Stimulated activated CD4-positive, alpha-beta T cell treated with anti-CD3 and anti-CD28 coated beads, Interleukin-4, amount 100 ng/mL, for 24 hours (primary cell): ENCODE results near the gene MAGEF1.

Source experiments
- DNase-seq: peaks from one replicate; pipeline ENCODE4 v3.0.0-alpha.2; 2020

MAGEF1 gene

DNA sequence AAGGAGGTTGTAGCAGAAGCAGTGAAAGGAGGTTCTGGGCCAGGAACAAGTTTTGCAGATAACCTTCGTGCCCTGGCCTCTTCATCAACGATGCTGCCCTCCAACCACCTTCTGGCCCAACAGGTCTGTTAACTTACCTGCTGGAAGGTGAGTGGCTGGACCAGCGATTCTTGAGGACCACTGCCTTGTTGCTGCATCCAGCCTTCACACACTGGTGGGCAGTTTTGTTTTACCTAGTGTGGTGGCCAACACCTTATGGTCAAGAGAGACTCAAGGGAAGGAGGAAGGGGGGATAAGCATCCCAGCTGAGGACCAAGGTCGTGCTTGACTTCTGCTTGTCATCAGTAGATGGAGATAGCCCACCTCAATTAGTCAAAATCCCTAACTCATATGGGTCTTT lies 7.8 kb upstream of the MAGEF1 start:
- DNase-seq: no peak

DNA sequence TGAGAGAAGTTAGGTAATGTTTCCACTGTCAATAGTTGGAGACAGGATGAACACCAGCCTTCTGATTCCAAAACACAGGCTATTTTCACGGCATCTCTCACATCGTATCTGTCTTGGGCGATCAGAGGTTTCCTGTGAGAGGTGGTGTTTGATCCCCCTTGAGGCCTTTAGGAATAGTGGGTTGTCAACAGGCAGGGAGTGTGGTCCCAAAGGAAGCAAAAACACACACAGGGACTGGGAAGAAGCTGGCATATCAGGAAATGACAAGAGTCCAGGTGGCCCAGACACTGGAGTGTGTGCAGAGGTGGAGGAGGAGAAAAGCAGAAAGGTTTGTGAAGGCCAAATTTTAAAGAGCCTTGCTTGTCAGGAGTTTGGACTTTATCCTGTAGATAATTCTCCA lies 6.6 kb upstream of the MAGEF1 start:
- no peak for DNase-seq

DNA sequence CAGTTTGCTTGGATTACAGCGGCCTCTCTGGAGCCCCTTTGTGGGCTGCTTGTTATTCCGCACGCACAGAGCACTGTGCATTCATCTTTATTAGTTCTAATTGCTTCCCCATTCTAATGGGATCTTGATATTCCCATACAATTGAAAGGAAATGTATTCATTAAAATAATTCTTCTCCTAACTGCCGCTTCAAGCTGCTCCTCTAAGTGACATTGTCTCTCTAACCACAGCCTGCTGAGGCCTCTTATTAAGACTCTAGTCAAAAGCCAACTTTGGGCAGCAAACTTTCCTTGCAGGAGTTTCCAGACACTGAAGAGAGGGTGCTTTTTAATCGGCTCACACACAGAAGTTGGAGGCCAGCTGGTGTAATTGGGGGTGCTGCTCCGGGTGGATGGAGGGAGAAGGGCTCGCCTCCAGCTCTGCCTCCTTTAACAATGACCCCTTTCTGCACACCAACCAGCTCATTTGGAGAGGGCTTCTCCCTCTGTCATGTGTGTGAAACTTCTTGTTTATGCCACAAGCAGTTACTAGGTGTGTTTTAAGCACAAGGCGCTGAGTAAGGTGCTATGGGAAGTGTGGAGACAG lies 5.6 kb upstream of the MAGEF1 start:
- DNase-seq: no peak

DNA sequence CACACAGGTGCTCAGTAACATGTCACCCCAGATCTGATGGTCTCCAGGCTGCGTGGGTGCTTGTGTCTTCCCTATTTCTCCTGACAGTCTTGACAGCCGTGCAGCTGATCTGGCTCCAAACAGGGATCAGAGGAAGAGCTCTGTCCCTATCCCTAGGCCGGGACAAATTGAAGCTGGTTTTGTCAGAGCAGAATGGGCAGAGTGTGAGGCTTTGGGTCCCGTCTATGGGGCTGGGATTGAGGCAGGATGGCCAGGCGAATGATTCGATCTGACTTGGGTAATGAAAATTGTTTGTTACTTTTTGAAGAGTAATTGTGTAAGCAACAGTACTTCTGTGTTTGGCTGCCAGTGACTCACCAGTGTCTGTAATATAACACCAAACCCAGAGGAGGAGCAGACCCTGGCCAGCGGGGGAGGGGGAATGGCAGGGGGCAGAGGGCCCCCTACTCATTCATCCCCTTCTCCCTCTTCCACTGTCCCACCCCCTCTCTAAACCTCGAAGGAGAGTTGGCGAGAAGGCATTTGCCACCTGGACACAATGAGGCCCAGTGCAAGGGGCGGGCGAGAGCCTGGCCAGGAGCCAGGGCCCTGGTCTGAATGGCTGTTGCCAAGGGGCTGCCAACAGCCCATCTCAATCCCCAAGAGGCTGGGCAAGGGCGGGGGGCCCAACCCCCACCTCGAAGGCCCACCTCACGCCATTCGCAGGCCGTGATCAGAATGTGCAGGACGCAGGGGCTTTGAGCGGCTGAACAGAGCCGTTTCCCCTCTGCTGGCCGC lies 4.9 kb upstream of the MAGEF1 start:
- no peak for DNase-seq

DNA sequence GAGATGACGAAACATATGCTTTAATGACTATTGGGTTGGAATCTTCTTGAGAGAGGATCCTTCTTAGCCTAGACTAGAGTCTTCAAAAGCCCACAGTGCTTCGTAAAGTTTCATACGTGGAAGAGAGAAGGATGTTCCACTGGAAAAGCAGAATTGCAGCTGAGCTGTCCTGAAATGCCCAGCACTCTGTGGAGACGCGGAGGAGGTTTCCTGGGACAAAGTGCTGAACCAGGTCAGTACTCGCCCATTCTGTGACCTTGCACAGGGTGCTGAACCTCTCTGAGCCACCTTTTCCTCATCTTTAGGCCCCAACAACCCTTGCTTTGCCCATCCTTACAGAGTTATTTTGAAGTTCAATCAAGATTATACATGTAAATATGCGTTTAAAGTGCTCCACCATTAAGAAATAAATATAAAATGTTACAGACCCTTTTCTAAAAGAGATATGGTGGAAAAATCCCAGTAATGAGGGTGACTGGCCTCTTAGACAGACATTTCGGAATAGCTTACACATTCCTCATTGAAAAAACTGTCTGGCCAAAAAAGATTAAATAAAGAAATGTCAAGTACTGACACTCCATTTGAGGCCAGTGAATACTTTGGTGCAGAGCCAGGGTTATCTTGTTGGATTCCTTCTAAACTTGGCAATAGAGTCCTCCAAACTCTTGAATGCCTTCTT lies 4.2 kb upstream of the MAGEF1 start:
- no peak for DNase-seq

DNA sequence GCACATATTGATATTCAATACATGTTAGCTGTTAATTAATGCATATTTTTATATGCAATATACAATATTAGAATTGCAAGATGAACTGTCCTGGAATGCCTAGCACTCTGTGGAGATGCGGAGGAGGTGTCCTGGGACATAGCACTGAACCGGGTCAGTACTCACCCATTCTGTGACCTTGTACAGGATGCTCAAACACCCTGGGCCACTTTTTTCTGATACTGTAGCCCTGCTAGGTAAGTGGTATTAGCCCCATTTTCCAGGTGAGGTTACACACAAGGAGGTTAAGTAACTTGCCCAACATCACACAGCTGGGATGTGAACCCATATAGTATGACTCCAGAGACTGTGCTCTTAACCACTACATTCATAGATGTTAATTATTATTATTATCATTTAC lies 1.7 kb upstream of the MAGEF1 start:
- no peak for DNase-seq

DNA sequence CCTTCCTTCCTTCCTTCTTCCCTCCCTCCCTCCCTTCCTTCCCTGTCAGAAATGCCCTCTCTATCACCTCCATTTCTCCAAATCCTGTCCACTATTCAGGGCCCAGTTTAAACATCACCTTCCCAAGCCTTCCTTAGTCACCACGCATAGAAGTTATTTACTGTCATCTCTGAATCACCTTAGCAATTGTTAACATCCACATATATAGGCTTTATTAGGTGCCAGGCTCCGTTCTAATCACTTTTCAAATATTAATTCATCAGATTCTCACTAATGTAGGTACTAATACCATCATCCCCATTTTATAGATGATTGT lies 1.1 kb upstream of the MAGEF1 start:
- DNase-seq: no peak

DNA sequence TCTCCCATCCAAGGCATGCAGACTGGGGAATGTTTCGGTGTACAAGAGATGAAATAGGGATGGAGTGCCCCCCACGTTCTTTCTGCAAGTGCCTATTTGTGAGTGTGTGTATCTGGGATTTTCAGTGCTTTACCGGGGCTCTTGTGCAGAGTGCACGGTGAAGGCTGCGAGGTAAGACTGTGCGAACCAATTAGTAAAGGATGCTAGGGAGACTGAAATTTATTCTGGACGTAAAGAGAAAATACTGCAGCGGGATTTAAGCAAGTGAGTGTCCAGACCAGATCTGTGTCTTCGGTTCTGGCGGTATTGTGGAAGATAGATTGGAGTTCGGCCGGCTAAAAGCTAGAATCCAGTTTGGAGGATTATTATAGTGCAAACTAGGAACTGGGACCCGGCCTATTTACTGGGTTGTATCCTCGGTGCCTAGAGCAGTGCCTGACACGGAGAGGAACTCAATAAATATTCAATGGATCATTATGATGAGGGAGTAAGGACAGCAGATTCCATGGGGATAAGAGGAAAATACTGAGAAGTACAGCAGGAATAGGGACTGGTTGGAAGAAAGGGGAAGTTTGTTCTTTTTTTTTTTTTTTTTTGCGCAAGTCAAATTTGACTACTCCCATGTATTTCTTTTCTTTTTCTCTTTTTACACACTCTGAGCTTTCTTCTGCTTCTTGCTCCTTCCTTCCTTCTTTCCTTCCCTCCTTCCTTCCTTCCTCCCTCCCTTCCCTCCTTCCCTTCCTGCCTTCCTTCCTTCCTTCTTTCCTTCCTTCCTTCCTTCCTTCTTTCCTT lies 580 bp upstream of the MAGEF1 start:
- DNase-seq: no peak

DNA sequence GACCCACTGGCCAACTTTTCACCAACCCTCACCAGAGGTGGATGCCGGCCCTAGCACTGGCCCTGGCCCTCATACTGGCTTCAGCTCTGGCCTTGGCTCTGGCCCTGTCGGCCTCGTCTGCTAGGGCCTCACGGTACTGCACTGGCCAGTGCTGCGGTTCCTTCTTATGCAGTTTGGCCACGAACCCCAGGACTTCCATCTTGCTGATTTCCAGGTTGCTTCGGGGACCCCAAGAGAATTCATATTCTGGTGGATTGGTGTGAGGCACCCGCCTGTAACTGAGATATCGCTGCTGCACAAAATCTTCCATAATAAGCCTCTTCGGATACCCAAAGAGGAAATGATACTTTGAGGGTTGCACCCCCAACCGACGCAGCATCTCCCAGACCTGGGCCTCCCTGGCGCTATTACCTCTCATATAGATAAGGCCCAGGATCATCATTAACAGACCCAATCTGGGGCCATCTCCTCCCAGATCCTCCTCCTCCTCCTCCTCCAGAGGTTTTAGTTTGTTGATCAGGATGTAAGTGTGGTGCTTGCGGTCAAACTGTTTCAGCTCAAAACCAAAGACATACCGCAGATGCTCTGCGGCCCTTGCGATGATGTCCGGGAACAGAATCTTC lies 883 bp downstream of the MAGEF1 start:
- DNase-seq: peak; percentile 12

DNA sequence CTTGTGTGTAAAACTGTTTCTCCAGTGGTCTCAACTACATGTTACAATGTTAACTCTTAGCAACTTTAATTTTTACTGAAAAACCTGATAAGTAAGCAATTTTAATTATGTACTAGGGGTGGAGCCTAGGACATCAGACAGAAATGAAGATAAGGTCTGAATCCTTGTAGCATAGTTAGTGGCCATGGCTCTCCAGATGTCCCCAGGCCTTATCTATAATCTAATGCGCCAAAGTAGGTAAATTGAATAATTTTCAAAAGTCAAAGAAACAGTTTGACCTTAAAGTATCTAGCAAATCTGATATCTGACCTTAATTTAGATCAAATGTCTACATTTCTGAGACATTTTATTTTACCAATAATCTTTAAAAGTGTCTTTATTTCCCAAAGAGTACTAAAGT lies 8.2 kb downstream of the MAGEF1 start:
- DNase-seq: no peak

DNA sequence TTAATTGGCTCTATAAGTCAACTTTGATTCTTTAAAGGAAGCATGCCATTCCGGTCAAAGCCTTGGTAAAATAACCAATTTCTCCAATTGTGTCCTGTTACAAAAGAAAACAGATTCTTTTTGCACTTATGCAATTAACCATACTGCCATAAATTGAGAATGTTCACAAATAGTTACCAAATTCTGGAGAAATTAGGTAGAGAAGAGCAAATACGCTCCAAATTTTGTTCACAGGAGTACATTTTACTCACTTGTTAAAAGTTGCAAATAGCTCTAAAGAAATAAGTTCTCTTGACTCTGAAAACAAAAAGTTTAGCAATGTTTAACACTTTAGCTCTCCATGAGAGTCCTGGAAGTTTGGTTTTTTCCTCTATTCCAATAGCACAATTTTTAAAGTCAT lies 11.1 kb downstream of the MAGEF1 start:
- DNase-seq: no peak

DNA sequence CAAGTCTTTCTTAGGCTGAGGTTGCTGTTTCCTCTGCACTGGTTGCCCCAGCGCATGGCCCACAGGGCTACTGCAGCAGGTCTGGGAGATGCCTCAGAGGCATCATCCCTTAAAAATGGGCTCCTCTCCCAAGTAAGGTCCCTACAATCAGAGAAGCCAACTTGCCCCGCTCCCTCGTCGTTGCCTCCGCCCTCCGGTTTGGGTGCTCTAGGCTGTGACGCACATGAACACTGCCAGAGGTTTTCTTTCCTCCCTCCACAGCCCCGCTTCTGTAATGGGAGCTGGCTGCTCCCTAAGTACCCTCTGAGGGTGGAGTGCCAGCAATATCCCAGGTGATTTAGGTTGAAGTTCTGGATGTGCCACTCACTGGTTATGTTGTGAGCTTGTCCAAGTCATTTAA lies 14.0 kb downstream of the MAGEF1 start:
- DNase-seq: no peak

DNA sequence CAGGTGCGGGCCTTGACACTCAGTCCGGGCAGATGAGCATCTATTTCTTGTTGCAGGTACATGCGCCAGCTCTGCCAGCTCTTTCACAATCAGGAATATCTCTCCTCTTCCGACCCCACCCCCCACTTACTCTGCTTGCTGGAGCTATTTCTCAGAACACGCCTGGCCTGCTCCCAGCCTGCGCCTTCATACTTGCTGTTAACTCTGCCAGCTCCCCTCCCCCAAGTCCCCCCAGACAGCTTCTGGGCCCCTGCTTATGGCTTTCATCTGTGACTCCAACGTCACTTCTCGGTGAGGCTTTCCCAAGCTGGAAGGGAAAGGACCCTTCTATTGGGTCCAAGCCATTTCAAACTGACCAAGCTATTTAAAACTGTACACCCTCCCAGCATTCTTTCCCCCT lies 15.2 kb downstream of the MAGEF1 start:
- no peak for DNase-seq

DNA sequence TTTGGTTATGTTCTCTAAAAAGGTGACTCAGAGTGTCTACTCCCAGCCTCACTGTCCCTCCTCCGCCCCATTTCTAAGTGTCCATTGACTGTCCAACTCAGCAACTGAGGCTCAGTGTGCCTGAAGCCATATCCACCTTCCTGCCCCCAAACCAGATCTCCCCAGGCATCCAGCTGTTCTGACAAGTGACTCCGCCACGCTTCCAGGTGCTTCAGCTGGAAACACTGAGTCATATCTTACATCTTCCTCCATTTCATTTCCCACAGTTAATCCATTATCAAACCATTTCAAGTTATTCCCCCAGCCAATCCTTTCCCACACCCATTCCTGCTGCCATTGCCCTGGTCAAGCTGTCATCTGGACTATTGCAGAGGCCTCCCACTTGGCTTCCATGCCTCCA lies 17.1 kb downstream of the MAGEF1 start:
- DNase-seq: no peak

DNA sequence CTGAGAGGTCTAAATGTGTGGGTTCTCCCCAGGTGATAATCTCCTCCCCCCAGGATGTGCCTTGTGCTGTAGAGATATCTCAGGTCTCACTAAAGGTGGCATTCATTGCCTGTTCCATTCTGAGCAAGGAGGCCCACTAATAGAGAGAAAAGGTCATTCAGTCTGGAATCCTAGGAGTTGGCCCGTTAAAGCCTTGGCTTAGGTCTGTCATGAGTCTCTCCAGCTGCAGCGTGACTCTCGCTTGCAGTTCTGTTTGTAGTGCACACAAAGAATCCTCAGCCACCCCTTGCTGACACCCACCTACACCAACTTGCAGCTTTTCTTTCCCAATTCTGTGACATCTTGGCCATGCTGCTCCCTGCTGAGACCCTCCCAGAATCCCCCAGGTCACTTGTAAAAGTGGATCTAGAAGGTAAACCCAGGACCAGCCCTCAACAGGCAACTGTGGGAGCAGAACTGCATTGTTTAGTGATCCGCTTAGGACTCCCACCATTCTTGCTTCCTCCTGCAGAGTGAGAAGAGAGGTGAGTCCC lies 17.7 kb downstream of the MAGEF1 start:
- no peak for DNase-seq

DNA sequence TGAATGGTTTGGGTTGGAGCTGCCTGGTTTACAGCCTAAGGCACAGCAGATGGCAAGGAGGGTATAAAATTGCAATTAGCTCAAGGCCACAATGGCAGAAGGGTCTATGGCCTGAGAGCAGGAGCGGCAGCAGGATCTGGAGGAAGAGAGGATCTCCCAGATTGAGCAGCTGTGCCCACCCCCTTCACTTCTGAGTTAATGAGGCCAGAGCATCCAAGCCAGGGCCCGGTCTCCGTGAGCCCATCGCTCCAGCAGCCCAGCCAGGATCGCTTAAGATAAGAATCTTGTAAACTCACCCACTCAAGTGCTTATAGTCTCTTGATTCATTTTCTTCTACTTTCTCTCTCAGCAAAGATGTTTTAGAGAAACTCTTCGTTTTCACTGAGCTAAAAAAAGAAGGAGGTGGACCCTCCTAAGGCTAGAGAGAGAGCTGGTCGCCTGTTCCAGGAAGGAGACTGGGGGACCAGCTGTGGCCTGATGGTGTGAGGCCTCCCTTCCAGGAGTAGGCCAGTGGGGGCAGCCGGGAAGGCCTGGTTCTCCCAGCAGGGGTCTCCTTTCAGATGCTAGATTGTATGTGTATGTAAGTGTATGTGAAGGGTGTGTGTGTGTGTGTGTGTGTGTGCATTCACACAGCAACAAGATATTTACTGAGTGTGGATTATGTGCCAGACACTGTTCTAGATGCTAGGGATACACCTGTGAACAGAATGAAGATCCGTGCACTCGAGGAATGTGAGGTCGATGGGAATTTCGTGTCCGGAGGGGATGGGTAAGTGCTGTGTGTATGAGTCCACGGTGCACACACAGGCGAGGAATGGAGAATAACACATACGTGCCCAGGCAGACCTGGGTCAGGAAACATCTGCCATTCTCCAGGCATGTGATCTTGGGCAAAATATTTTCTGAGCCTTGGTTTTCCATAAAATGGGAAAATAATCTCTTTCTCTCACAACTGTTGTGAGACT lies 18.6 kb downstream of the MAGEF1 start:
- no peak for DNase-seq

DNA sequence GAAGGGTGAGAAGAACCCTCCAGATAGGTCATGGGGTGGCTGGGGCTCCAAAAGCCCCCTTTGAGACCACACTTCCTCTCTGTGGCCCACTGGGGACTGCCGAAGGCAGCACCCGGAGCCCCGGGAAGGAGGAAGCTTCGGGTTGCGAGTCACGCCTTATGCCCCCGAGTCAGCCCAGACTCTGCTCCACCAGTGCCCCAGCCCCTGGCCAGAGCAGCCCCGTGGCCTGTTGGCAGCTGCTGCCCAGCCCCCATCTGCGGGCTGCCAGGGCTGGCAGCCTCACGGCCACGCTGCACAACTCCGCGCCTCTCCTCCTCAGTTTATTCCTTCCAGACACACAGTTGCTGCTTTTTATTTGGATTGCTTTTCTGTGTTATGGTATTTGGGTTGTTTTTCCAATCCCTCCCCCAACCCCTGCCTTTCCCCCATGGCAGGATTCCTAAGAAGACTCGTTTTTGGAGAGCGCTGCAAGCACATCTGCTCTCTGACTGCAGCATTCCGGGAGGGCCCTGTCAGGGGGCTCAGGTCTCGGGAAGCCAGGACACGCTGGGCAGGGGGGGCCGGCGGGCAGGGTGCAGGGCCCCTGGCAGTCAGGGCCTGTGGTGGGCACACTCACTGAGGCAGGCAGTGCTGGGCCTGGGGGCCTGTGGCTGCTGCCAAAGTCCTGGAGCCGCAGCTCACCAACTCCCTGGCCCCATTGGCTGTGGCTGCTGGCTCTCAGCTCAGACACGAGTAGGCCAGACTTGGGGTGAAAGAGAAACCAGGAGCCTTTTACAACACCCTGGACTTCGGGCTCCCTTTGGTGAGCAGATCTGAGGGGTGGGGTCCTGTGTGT lies 20.2 kb downstream of the MAGEF1 start:
- no peak for DNase-seq

DNA sequence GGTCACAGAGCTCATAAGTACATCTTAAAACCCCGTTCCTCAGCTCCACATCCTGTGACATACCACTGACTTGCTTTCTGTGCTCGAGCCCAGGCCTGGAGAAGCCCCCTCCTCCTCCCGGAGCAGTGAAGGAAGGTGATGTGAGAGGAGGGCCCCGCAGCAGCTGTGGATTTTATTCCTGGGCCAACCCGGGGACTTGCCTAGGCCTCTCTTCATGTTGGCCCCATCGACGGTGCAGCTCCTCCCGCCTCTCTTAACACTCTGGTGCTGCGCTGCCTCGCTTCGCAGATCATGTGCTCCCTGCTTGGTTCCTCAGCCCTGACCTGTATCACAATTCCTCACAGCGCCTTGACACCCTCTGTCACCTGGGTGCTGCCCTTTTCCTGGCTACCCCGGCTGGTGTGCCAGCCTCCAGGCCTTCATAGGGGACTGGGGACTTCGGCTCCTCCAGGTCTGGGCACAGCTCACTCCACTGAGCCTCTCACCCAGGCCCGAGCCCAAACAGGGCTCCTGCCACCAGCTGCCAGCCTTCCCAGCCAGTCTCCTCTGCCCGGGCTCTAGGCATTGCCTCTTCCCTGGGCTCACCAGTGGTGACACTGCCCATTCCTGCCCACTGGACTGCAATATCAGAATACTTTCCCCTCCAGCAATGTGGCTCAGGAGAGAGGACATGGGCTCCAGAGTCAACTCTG lies 21.5 kb downstream of the MAGEF1 start:
- no peak for DNase-seq

DNA sequence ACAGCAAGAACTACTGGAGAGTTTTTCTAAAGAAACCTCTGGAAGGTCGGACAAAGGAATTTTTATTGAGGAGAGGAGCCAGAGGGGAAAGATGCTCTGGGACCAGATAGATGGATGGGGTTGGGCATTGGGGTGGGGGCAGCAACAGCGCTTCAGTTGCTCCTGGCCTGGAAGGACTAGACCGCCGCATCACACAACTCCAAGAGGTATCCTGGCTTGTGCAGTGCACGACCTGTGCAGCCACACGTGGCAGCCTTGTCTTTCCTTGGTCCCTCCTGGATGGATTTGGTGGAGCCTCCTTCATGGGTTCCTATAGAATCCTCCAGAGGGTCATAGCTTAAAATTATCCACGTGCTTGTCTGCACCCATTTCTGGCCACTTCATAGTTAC lies 23.0 kb downstream of the MAGEF1 start:
- no peak for DNase-seq

DNA sequence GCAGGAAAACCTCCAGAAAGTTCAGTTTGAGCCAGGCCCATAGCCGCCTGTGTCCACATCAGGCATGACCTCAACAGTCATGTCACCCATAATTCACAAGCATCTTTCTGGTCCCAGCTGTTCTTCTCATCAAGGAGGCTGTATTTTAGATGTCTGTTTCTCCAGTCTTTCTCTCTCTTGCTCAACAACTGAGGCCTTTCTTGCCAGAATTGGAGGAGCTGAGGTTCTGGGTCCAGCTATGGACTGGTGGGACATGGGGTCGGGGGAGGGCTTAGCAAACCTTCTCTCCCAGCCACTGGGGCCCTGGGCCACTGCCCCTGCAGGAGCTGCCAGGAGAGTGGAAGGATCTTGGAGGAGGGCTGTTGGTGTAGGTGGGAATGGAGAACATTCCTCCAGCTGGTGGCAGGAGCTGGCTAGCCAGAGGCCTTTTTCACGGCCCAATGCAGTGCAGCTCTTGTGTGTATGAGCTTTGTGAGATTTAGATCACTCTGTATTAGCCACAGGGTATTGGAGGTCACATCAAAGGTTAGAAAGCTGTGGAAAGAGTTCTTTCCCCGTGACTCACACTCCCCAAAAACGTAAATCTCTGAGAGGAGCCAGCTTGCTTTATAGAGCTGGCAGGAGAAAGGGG lies 23.5 kb downstream of the MAGEF1 start:
- DNase-seq: no peak
